ENCODE data around the gene PHTF2.

DNA sequence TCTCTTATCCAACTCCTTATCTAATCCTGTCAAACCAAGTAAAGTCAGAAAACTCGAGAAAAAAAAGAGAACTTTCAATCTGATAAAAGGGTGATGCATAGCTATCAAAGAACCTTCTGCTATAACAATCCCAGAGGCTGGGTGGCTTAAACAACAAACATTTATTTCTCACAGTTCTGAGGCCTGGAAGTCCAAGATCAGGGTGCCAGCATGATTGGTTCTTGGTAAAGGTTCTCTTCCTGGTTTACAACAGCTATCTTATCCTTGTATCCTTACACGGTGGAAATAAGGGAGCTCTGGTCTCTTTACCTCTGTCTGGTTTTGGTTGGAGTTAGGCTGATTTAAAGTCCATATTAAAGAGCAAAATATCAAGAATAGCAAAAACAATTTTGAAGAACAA lies 131.9 kb downstream of the PHTF2 start:
- TF ChIP-seq EZH2 (IDR thresholded peaks at IDR 0.05; ENCODE audit: borderline replicate concordance, low read length), result no peak
- TF ChIP-seq, protein P1, sequence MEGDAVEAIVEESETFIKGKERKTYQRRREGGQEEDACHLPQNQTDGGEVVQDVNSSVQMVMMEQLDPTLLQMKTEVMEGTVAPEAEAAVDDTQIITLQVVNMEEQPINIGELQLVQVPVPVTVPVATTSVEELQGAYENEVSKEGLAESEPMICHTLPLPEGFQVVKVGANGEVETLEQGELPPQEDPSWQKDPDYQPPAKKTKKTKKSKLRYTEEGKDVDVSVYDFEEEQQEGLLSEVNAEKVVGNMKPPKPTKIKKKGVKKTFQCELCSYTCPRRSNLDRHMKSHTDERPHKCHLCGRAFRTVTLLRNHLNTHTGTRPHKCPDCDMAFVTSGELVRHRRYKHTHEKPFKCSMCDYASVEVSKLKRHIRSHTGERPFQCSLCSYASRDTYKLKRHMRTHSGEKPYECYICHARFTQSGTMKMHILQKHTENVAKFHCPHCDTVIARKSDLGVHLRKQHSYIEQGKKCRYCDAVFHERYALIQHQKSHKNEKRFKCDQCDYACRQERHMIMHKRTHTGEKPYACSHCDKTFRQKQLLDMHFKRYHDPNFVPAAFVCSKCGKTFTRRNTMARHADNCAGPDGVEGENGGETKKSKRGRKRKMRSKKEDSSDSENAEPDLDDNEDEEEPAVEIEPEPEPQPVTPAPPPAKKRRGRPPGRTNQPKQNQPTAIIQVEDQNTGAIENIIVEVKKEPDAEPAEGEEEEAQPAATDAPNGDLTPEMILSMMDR (IDR thresholded peaks at IDR 0.05; ENCODE audit: low read length), result no peak
